HG02763 (cell line): Measurements from ENCODE around the gene DDX3Y.

Source experiments
- ATAC-seq: cut with Tn5 transposase; IDR thresholded peaks from one replicate; pipeline ENCODE4 v1.9.1; 2021; ENCODE audit warnings: mild to moderate bottlenecking, moderate library complexity; ENCODE audit not compliant: unreplicated experiment

The DDX3Y gene

DNA sequence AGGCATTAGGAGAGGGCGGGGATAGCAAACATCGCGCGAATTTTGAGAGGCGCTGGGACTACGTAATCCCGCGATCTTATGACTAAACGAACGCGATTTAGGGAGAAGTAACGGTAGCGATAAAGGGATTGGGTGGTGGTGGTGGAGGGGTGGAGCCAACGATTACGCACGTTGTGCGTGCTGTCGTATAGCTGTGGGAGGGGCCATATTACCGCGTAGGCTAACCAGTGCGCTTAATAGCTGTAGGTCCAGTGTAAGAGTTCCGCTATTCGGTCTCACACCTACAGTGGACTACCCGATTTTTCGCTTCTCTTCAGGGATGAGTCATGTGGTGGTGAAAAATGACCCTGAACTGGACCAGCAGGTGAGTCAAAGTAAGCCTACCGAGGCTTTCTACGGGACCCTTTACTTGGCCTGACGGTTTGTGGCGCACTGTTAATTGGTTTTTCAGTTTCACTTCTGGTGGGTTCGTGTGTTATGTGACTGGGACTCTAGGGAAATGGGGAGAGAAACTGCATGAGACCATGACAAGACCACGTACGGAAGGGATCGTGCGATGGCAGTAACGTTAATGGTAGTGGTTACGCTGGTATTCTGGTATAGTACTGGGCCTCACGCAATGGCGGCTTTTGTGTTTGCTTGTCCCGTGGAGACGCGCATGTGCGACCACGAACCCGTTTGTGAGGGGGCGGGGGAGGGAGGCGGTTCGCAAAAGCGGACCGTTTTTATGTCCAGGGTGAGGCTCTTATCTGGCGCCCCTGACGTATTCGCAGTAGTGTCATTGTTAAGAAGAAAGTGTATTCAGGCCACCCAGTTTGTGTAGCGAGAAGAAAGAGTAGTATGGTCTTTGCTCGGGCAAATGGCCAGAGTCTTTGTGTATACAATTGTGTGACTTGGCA is at the start of gene DDX3Y:
Gene DDX3Y, plus strand, starts transcription at position 251 of the 899 bp plus-strand sequence. Its CDS starts 69 bp downstream, at position 320.
- ATAC-seq: no peak

DNA sequence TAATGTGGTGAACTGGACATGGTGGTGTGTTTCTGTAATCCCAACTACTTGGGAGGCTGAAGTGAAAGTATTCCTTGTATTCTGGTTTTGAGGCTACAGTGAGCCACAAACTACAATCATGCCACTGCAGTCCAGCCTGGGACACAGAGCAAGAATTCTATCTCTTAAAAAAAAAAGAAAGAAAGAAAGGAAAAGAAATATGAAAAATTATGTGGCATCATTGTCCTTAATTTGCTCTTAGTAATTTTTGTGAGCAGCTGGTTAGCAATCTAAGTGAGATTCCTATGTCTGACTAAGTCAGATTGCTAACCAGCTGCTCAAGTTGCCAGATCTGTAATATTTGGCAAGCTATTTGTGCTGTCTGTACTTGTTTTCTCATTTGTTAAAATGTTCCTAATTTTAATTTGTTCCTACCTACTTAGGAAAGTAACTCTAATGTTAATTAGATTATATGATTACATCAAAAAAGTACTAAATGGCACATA is 48.8 kb upstream of the DDX3Y start:
- ATAC-seq: no peak

DNA sequence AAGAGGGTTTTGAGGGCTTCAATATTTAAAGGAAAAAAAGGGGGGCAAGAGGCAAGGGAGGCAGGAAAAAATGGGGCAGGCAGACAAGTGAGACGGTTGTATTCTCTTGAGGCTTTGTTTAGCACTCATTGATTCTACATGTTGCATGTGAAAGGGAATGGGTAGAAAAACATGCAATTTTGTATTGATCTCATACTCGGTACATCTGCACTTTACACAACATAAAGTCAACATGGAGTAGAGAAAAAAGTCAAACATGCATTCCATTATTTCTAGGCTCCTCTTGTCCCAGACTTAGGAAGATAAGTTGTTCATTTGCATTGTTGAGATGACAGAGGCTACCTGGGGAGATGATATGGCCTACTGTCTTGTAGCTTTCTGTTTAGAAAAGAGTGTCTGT is 36.7 kb upstream of the DDX3Y start:
- ATAC-seq: no peak

DNA sequence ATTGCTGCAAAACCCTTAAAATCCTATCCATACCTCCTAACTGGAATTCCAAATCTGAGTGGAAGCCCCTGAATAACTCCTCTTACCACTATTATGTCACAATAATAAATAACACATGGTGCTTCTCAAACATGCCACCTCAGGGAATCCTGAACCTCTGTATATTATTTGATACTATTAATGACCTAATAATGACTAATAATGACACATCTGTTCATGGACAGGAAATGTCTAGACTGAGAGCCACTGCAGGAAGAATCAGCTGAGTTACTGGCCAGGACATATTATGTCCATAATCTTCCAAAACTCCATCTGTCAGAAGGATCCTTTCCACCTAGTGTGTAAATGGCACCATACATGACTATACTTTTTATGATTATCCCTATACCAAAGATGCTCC is 7.7 kb upstream of the DDX3Y start:
- ATAC-seq: no peak

DNA sequence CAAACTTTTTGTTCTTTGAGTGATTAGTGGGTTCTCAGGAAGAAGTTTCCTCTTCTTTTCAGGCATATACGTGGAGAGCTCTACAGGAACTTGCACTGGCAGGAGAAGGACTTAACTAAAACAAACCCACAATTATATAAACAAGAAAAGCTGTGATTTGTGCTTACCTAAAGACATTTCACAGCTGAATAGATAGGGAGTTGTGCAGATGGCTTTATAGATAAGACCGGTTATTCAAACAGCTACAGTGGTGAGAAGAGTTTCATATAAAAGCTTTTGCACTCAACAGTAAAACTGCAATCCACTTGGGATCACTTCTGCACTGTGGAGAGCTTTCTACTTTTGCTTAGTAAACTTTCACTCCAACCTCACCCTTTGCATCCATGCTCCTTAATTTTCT is 6.1 kb upstream of the DDX3Y start:
- no peak for ATAC-seq

DNA sequence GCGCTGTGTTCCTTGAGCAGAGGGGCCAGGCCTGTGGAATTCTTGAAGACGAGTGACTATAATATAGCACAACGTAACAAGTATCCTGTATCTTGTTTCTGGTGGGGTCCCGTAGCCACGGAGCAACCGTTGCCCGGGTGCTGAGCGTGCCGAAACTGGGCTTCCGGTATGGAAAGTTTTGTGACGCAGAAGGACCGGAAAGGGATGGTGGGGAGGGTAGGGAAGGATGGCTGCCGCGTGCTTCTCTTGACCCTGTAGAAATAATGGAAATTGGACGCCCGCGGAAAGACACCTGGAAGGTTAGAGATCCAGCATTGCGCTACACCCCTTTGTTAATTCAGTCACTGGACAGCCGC is 827 bp downstream of the DDX3Y start:
- no peak for ATAC-seq

DNA sequence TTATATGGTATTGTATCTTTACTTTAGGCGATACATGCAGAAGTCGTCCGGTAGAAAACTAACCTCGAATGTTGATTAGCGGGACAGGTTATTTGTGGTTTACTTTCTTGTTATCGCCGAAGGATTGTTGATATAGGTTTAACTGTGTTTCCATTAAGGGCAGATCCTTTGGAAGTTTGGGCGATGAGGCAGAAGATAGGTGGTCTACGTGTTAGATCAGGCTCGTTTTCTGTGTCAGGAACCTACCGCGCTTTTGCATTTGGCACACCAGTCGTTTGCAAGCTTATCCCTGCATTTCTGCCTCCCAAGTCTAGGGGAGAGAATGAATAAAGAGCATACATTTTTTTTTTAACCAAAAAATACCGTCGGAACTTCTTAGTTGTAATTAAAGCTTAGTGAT is 1.2 kb downstream of the DDX3Y start:
- ATAC-seq: no peak

DNA sequence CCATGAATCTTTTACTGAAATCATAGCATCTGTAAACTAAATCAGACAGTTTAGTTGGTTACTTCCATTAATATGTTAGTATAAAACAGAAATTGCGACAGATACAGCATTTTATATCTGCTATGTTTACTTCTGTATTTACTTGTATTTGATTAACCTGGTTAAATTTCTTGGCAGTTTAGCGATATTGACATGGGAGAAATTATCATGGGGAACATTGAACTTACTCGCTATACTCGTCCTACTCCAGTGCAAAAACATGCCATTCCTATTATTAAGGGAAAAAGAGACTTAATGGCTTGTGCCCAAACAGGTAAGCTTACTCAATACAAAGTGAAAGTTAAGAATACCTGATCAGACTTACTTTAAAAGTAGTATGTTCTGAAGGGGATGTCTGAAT is 8.9 kb downstream of the DDX3Y start:
- ATAC-seq: no peak

DNA sequence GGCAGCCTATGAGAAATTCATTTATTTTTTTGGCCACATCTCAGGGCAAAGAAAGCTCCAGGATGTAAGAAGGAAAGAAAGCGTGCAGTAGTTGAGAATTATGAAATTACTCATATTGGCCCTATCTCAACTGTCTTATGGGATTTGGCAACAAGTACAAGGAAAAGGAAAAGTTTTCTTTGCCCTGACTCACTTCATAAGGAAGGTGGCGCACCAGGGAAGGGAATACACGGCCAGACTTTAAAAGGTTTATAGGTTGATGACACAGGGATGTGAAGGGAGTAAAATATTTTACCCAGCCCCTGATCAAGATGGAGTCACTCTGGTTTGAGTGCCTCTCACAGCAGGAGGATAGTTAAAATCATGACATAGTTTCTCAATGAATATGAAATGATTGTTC is 23.4 kb downstream of the DDX3Y start:
- no peak for ATAC-seq

DNA sequence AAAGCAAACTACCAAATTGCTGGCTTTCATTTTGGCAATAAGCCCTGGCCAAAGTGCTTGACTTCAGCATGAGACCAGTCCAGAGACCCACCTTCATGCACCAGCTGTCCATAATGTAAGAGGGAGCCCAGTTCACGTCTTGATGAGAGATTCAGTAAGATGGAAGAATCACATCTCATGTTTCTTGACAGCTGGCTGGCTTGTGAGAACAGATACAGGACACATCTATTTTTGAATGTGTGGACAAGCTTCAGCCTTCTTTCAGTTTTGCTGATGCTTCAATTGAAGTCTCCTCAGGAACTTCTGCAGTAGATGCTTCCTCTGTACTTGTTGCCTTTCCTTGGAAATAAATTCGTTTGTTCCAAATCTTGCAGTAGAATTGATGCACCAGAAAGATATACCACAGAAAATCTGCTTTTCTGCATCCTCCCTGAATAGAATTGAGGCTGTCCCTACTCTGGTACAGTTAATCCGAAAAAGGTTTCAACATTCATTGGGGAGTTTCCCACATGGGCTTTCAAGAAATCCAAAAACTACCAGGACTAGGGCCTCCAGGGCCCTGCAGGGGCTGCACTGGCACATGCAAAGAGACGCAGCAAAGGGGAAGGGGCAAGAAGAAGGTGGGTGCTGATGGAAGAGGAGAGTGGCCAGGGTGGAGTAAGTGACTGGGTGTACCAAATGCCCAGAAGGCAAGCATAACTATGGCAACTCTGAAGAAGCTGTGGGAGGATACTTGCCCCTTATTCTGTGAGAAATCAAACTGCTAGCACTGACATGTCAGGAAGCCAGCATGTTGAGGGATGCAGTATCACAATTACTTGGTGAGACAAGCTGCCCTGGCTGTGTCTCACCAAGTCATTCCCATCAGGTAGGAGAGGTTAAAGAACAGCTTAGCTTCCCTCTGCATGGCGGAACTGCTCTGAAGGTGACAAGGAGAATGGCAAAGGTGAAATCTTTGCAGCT is 37.3 kb downstream of the DDX3Y start:
- no peak for ATAC-seq
